H1 (cell line): ENCODE data around the gene DNAL4.

Experiments
- CREB1 ChIP-seq: IDR thresholded peaks from 2 replicates; pipeline ENCODE4 v1.6.1; 2012; ENCODE audit warnings: inconsistent platforms
- EGR1 ChIP-seq: IDR thresholded peaks from 2 replicates; pipeline ENCODE4 v1.6.1; 2011; ENCODE audit warnings: low read depth, low read length, borderline replicate concordance
- EZH2 ChIP-seq: fragments of 200-600 bp; sonication (generic); IDR thresholded peaks from 2 replicates; pipeline ENCODE4 v1.7.1; 2012; ENCODE audit warnings: low read depth, mild to moderate bottlenecking, moderate library complexity, low read length, inconsistent platforms; ENCODE audit not compliant: severe bottlenecking
- JUN ChIP-seq: IDR thresholded peaks from 2 replicates; pipeline ENCODE4 v1.6.1; 2011; ENCODE audit warnings: low read depth, mild to moderate bottlenecking, improper control_type of control experiment, low read length
- MAFK ChIP-seq: IDR thresholded peaks from 2 replicates; pipeline ENCODE4 v1.6.1; 2012; ENCODE audit warnings: low read depth, mild to moderate bottlenecking, improper control_type of control experiment, low read length
- SP1 ChIP-seq: IDR thresholded peaks from 2 replicates; pipeline ENCODE4 v1.6.1; 2011; ENCODE audit warnings: low read depth, low read length
- TCF12 ChIP-seq: IDR thresholded peaks from 2 replicates; pipeline ENCODE4 v1.6.1; 2011; ENCODE audit warnings: low read depth, mild to moderate bottlenecking, low read length
- TEAD4 ChIP-seq: IDR thresholded peaks from 2 replicates; pipeline ENCODE4 v1.6.1; 2012; ENCODE audit warnings: low read depth, low read length, inconsistent platforms, mixed read lengths
- TF ChIP-seq, protein P1 (sequence below), 3 experiments: IDR thresholded peaks; 1 replicate in 2 of 3; 2 replicates in 1 of 3; pipeline versions ENCODE4 v1.5.1 to v1.6.1; 2011; ENCODE audit warnings: low read length in 3 of 3, mild to moderate bottlenecking in 3 of 3, inconsistent platforms in 2 of 3, low read depth in 1 of 3, moderate library complexity in 1 of 3; ENCODE audit not compliant: insufficient read depth in 1 of 3; ENCODE audit errors: control extremely low read depth in 1 of 3
- TF ChIP-seq, protein P2 (sequence below): IDR thresholded peaks from 2 replicates; pipeline ENCODE4 v1.6.1; 2011; ENCODE audit warnings: low read depth, mild to moderate bottlenecking, low read length; ENCODE audit not compliant: insufficient read depth
- TF ChIP-seq, protein P3 (sequence below): IDR thresholded peaks from 2 replicates; pipeline ENCODE4 v1.6.1; 2012; ENCODE audit warnings: inconsistent platforms

GRCh38 chr22:38823076-38823475 lies 29.1 kb upstream of the DNAL4 start:
- TF ChIP-seq, protein P1, sequence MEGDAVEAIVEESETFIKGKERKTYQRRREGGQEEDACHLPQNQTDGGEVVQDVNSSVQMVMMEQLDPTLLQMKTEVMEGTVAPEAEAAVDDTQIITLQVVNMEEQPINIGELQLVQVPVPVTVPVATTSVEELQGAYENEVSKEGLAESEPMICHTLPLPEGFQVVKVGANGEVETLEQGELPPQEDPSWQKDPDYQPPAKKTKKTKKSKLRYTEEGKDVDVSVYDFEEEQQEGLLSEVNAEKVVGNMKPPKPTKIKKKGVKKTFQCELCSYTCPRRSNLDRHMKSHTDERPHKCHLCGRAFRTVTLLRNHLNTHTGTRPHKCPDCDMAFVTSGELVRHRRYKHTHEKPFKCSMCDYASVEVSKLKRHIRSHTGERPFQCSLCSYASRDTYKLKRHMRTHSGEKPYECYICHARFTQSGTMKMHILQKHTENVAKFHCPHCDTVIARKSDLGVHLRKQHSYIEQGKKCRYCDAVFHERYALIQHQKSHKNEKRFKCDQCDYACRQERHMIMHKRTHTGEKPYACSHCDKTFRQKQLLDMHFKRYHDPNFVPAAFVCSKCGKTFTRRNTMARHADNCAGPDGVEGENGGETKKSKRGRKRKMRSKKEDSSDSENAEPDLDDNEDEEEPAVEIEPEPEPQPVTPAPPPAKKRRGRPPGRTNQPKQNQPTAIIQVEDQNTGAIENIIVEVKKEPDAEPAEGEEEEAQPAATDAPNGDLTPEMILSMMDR (IDR thresholded peaks at IDR 0.05; ENCODE audit: control extremely low read depth in 1 of 3, insufficient read depth in 1 of 3, low read depth in 1 of 3, low read length in 3 of 3), result no peak
- no peak for TF ChIP-seq TCF12
- TF ChIP-seq EZH2, result no peak
- TF ChIP-seq EGR1, result no peak
- TF ChIP-seq, protein P2, sequence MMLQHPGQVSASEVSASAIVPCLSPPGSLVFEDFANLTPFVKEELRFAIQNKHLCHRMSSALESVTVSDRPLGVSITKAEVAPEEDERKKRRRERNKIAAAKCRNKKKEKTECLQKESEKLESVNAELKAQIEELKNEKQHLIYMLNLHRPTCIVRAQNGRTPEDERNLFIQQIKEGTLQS, result no peak
- TF ChIP-seq, protein P3, sequence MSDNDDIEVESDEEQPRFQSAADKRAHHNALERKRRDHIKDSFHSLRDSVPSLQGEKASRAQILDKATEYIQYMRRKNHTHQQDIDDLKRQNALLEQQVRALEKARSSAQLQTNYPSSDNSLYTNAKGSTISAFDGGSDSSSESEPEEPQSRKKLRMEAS, result no peak
- no peak for TF ChIP-seq JUN
- TF ChIP-seq CREB1, result no peak
- no peak for TF ChIP-seq SP1
- no peak for TF ChIP-seq MAFK
- no peak for TF ChIP-seq TEAD4
